H9 (cell line): ENCODE data around the gene CNOT11. TPM values are rescaled to one million over a fixed set of nuclear protein-coding genes. Genes with fewer than 3 reads are reported as not detected.

ENCODE experiments used
- DNase-seq: peaks from one replicate; pipeline ENCODE4 v3.0.0-alpha.2; 2017
- H2AFZ ChIP-seq: one replicate; pipeline ENCODE4 v1.6.1; 2013; ENCODE audit warnings: mild to moderate bottlenecking, low read length, control low read depth, moderate library complexity
- H2AK5ac ChIP-seq: 2 replicates; pipeline ENCODE4 v1.6.1; 2013; ENCODE audit warnings: low read length, control low read depth, mixed read lengths; ENCODE audit not compliant: insufficient read length
- H2BK120ac ChIP-seq: one replicate; pipeline ENCODE4 v1.6.1; 2013; ENCODE audit warnings: low read depth, mild to moderate bottlenecking, low read length, control low read depth, inconsistent platforms; ENCODE audit not compliant: poor library complexity, severe bottlenecking
- H2BK12ac ChIP-seq: 2 replicates; pipeline ENCODE4 v1.6.1; 2013; ENCODE audit warnings: low read length, control low read depth, mixed read lengths, low read depth; ENCODE audit not compliant: insufficient read length
- H2BK15ac ChIP-seq: 2 replicates; pipeline ENCODE4 v1.6.1; 2013; ENCODE audit warnings: low read depth, low read length, control low read depth
- H2BK20ac ChIP-seq: one replicate; pipeline ENCODE4 v1.6.1; 2013; ENCODE audit warnings: low read depth, mild to moderate bottlenecking, low read length, control low read depth, inconsistent platforms; ENCODE audit not compliant: poor library complexity, severe bottlenecking
- H2BK5ac ChIP-seq: 2 replicates; pipeline ENCODE4 v1.6.1; 2013; ENCODE audit warnings: low read length, control low read depth, mixed read lengths; ENCODE audit not compliant: insufficient read length
- H3K14ac ChIP-seq: 2 replicates; pipeline ENCODE4 v1.6.1; 2013; ENCODE audit warnings: low read length, control low read depth; ENCODE audit not compliant: insufficient read depth
- H3K18ac ChIP-seq: 2 replicates; pipeline ENCODE4 v1.6.1; 2013; ENCODE audit warnings: low read depth, mild to moderate bottlenecking, mixed read lengths, low read length, control low read depth; ENCODE audit not compliant: insufficient read length
- H3K23ac ChIP-seq: 2 replicates; pipeline ENCODE4 v1.6.1; 2013; ENCODE audit warnings: low read length, control low read depth, mixed read lengths, low read depth; ENCODE audit not compliant: insufficient read length
- H3K23me2 ChIP-seq: 2 replicates; pipeline ENCODE4 v1.6.1; 2013; ENCODE audit warnings: low read depth, mild to moderate bottlenecking, mixed read lengths, low read length, control low read depth; ENCODE audit not compliant: insufficient read length, poor library complexity, severe bottlenecking
- H3K27ac ChIP-seq: 2 replicates; pipeline ENCODE4 v1.5.1; 2013; ENCODE audit warnings: low read length, control low read depth, mixed read lengths, low read depth; ENCODE audit not compliant: insufficient read length
- H3K27me3 ChIP-seq: 2 replicates; pipeline ENCODE4 v1.6.1; 2013; ENCODE audit warnings: low read length, control low read depth, inconsistent platforms; ENCODE audit not compliant: insufficient read depth
- H3K4ac ChIP-seq: 2 replicates; pipeline ENCODE4 v1.6.1; 2013; ENCODE audit warnings: low read depth, mild to moderate bottlenecking, control low read depth, inconsistent platforms, low read length, moderate library complexity
- H3K4me1 ChIP-seq: 2 replicates; pipeline ENCODE4 v1.6.1; 2013; ENCODE audit warnings: low read length, control low read depth, inconsistent platforms; ENCODE audit not compliant: insufficient read depth
- H3K4me2 ChIP-seq: 2 replicates; pipeline ENCODE4 v1.6.1; 2013; ENCODE audit warnings: low read length, control low read depth, mixed read lengths; ENCODE audit not compliant: insufficient read length, insufficient read depth
- H3K56ac ChIP-seq: 2 replicates; pipeline ENCODE4 v1.6.1; 2013; ENCODE audit warnings: low read depth, mild to moderate bottlenecking, mixed read lengths, low read length, control low read depth; ENCODE audit not compliant: insufficient read length
- H3K79me1 ChIP-seq: 2 replicates; pipeline ENCODE4 v1.6.1; 2013; ENCODE audit warnings: low read depth, mild to moderate bottlenecking, moderate library complexity, low read length, control low read depth, inconsistent platforms; ENCODE audit not compliant: insufficient read depth, poor library complexity, severe bottlenecking
- H3K79me2 ChIP-seq: 2 replicates; pipeline ENCODE4 v1.6.1; 2013; ENCODE audit warnings: low read length, control low read depth, inconsistent platforms; ENCODE audit not compliant: insufficient read depth
- H3K9ac ChIP-seq: 2 replicates; pipeline ENCODE4 v1.6.1; 2013; ENCODE audit warnings: low read length, control low read depth, mixed read lengths; ENCODE audit not compliant: insufficient read length; ENCODE audit errors: extremely low read depth
- H3K9me3 ChIP-seq: one replicate; pipeline ENCODE4 v1.6.1; 2013; ENCODE audit warnings: low read depth, low read length, inconsistent platforms; ENCODE audit not compliant: control insufficient read depth
- H3T11ph ChIP-seq: one replicate; pipeline ENCODE4 v1.6.1; 2013; ENCODE audit warnings: mild to moderate bottlenecking, low read length, control low read depth, inconsistent platforms
- H4K20me1 ChIP-seq: one replicate; pipeline ENCODE4 v1.6.1; 2013; ENCODE audit not compliant: control insufficient read depth, insufficient read length, insufficient read depth
- H4K5ac ChIP-seq: 2 replicates; pipeline ENCODE4 v1.6.1; 2013; ENCODE audit warnings: low read depth, mild to moderate bottlenecking, mixed read lengths, low read length, control low read depth; ENCODE audit not compliant: insufficient read length
- H4K8ac ChIP-seq: replicated peaks from 2 replicates; pipeline ENCODE4 v1.6.1; 2013; ENCODE audit warnings: low read length, control low read depth, mixed read lengths, low read depth; ENCODE audit not compliant: insufficient read length
- H4K91ac ChIP-seq: 2 replicates; pipeline ENCODE4 v1.6.1; 2013; ENCODE audit warnings: low read depth, mild to moderate bottlenecking, moderate library complexity, mixed read lengths, low read length, control low read depth; ENCODE audit not compliant: insufficient read length
- H3K27ac Mint-ChIP-seq, 3 experiments: 2 replicates in 2 of 3; 3 replicates in 1 of 3; pipeline ENCODE4 v1.8.0; 2020 to 2021; ENCODE audit warnings: mixed read lengths in 3 of 3, mild to moderate bottlenecking in 1 of 3, moderate library complexity in 1 of 3
- H3K27me3 Mint-ChIP-seq: 2 replicates; pipeline ENCODE4 v1.8.0; 2021; ENCODE audit warnings: low read depth, mild to moderate bottlenecking, moderate library complexity, mixed read lengths
- H3K36me3 Mint-ChIP-seq, 3 experiments: 2 replicates in 2 of 3; 3 replicates in 1 of 3; pipeline ENCODE4 v1.8.0; 2020 to 2021; ENCODE audit warnings: low read depth in 3 of 3, mixed read lengths in 3 of 3; ENCODE audit not compliant: insufficient read depth in 1 of 3
- H3K4me1 Mint-ChIP-seq, 2 experiments: 2 replicates each; pipeline ENCODE4 v1.8.0; 2020; ENCODE audit warnings: mixed read lengths in 2 of 2
- H3K4me3 Mint-ChIP-seq, 2 experiments: 2 replicates in 1 of 2; 3 replicates in 1 of 2; pipeline ENCODE4 v1.8.0; 2020 to 2021; ENCODE audit warnings: mild to moderate bottlenecking in 2 of 2, mixed read lengths in 2 of 2, moderate library complexity in 1 of 2
- H3K9me3 Mint-ChIP-seq, 2 experiments: 2 replicates in 1 of 2; 3 replicates in 1 of 2; pipeline ENCODE4 v1.8.0; 2020; ENCODE audit warnings: mild to moderate bottlenecking in 2 of 2, mixed read lengths in 2 of 2, moderate library complexity in 1 of 2
- CTCF ChIP-seq: fragments of 200-600 bp; sonication (generic); conservative IDR thresholded peaks from 3 replicates; pipeline ENCODE4 v1.8.0; 2021; ENCODE audit warnings: antibody characterized with exemption, mild to moderate bottlenecking
- WGBS: extraction: QIAGEN DNeasy Blood & Tissue Kit; methylation state at CpG from one replicate; pipeline ENCODE4 v1.1.7; 2013; ENCODE audit warnings: missing lambda C conversion rate, low lambda C conversion rate, mixed read lengths; ENCODE audit not compliant: insufficient read length; ENCODE audit errors: extremely low coverage; 5-methylcytosine and 5-hydroxymethylcytosine counted together
- total RNA-seq: library from RNA; stranded (reverse); gene quantifications from 2 replicates; pipeline ENCODE4 v1.2.1, GENCODE V29; 2021

The CNOT11 gene
- total RNA-seq, 1 experiment from 2014 or later = 46.8 TPM

GRCh38 chr2:101230541-101231001 lies 22.1 kb upstream of the CNOT11 start:
- H3K4ac ChIP-seq = no peak overlapping the region
- H4K5ac ChIP-seq = no peak overlapping the region
- no peak overlapping the region for H3K14ac ChIP-seq
- no peak overlapping the region for H3K18ac ChIP-seq
- no peak overlapping the region for H3K27ac Mint-ChIP-seq
- no peak overlapping the region for H2BK12ac ChIP-seq
- H3K27me3 Mint-ChIP-seq = peaks cover 1% of the 10 kb centered on the region; the same call in 1 of the 2 replicates
- H3K4me3 Mint-ChIP-seq = no peak overlapping the region
- WGBS = no CpG with 5 or more reads among the region's 2 CpGs
- H2BK20ac ChIP-seq = no peak overlapping the region
- H3K23ac ChIP-seq = no peak overlapping the region
- no peak for DNase-seq
- no peak overlapping the region for H3K56ac ChIP-seq
- H3K23me2 ChIP-seq = no peaks in the 10 kb centered on the region
- H3K4me2 ChIP-seq = no peak overlapping the region
- H3K9me3 ChIP-seq = no peaks in the 10 kb centered on the region
- no peak for TF ChIP-seq CTCF
- no peaks in the 10 kb centered on the region for H4K20me1 ChIP-seq
- no peak overlapping the region for H2AK5ac ChIP-seq
- no peak overlapping the region for H2BK15ac ChIP-seq
- no peak overlapping the region for H4K91ac ChIP-seq
- no peaks in the 10 kb centered on the region for H3K79me1 ChIP-seq
- no peak overlapping the region for H3T11ph ChIP-seq
- H2BK120ac ChIP-seq = no peak overlapping the region
- H3K79me2 ChIP-seq = no peaks in the 10 kb centered on the region
- no peaks in the 10 kb centered on the region for H3K4me1 ChIP-seq
- H3K27ac ChIP-seq = no peak overlapping the region
- no peaks in the 10 kb centered on the region; a peak in 1 of 4 replicates for H3K4me1 Mint-ChIP-seq
- peaks cover 0 to 6% (median 1%) of the 10 kb centered on the region in 3 experiments; a peak in 3 of 7 replicates for H3K36me3 Mint-ChIP-seq
- H4K8ac ChIP-seq = no peak overlapping the region
- no peaks in the 10 kb centered on the region for H3K27me3 ChIP-seq
- no peak overlapping the region for H2BK5ac ChIP-seq
- no peak overlapping the region for H3K9ac ChIP-seq
- no peak overlapping the region for H2AFZ ChIP-seq
- H3K9me3 Mint-ChIP-seq = peaks cover 7 to 8% of the 10 kb centered on the region in 2 experiments; a peak in 4 of 5 replicates
